CD14-positive monocyte (primary cell): Measurements from ENCODE around the gene CD55. TPM values are rescaled to one million over a fixed set of nuclear protein-coding genes. Genes with fewer than 3 reads are reported as not detected.

Source experiments
- DNase-seq, 3 donors: peaks; one replicate each; pipeline ENCODE4 v3.0.0-alpha.2; 2011 to 2022
- H2AFZ ChIP-seq: 2 replicates; pipeline ENCODE4 v1.6.0; 2012; ENCODE audit warnings: mild to moderate bottlenecking, low read depth, low read length, inconsistent platforms; ENCODE audit not compliant: insufficient read depth, poor library complexity, severe bottlenecking
- H3K27ac ChIP-seq, 2 donors: 1 replicate in 1 of 2; 2 replicates in 1 of 2; pipeline ENCODE4 v1.5.1; 2012 to 2013; ENCODE audit warnings: low read length in 2 of 2, control low read depth in 1 of 2, inconsistent platforms in 1 of 2, low read depth in 1 of 2, mild to moderate bottlenecking in 1 of 2
- H3K27me3 ChIP-seq, 2 donors: one replicate each; pipeline versions ENCODE4 v1.6.0 to v1.6.1; 2011 to 2013; ENCODE audit warnings: low read length in 2 of 2; ENCODE audit not compliant: control insufficient read depth in 2 of 2, insufficient read depth in 2 of 2
- H3K36me3 ChIP-seq, 2 donors: replicated peaks in 1 of 2; 1 replicate in 1 of 2; 2 replicates in 1 of 2; pipeline versions ENCODE4 v1.5.1 to v1.6.1; 2012 to 2013; ENCODE audit warnings: low read length in 2 of 2, control low read depth in 1 of 2, inconsistent platforms in 1 of 2, mild to moderate bottlenecking in 1 of 2; ENCODE audit not compliant: insufficient read depth in 2 of 2, control insufficient read depth in 1 of 2
- H3K4me1 ChIP-seq, 2 donors: 1 replicate in 1 of 2; 2 replicates in 1 of 2; pipeline versions ENCODE4 v1.5.1 to v1.6.1; 2012 to 2013; ENCODE audit warnings: low read length in 2 of 2, control low read depth in 1 of 2, inconsistent platforms in 1 of 2, mild to moderate bottlenecking in 1 of 2, moderate library complexity in 1 of 2; ENCODE audit not compliant: insufficient read depth in 2 of 2, control insufficient read depth in 1 of 2
- H3K4me2 ChIP-seq: replicated peaks from 2 replicates; pipeline ENCODE3; 2012; ENCODE audit warnings: low read length, moderate library complexity, mild to moderate bottlenecking; ENCODE audit not compliant: poor library complexity, severe bottlenecking; ENCODE audit errors: extremely low read depth
- H3K4me3 ChIP-seq, 3 experiments: fragments of 200-600 bp in 1 of 3; sonication (generic) in 1 of 3; replicated peaks in 1 of 3; 1 replicate in 2 of 3; 2 replicates in 1 of 3; pipeline ENCODE4 v1.5.1; 2011 to 2013; ENCODE audit warnings: low read length in 3 of 3, mild to moderate bottlenecking in 3 of 3, control low read depth in 2 of 3, low read depth in 2 of 3, inconsistent platforms in 1 of 3, moderate library complexity in 1 of 3
- H3K79me2 ChIP-seq: 2 replicates; pipeline ENCODE4 v1.6.0; 2012; ENCODE audit warnings: mild to moderate bottlenecking, control low read depth, inconsistent platforms, low read length, moderate library complexity; ENCODE audit not compliant: insufficient read depth
- H3K9ac ChIP-seq: 2 replicates; pipeline ENCODE4 v1.6.0; 2017; ENCODE audit warnings: low read length, mild to moderate bottlenecking; ENCODE audit not compliant: insufficient read depth, poor library complexity, severe bottlenecking
- H3K9me3 ChIP-seq, 2 donors: replicated peaks in 1 of 2; 1 replicate in 1 of 2; 2 replicates in 1 of 2; pipeline versions ENCODE4 v1.5.1 to v1.6.1; 2012 to 2013; ENCODE audit warnings: low read length in 2 of 2, control low read depth in 1 of 2; ENCODE audit not compliant: control insufficient read depth in 1 of 2, insufficient read depth in 1 of 2
- H4K20me1 ChIP-seq: 2 replicates; pipeline ENCODE4 v1.6.0; 2012; ENCODE audit warnings: mild to moderate bottlenecking, low read length, control low read depth, moderate library complexity; ENCODE audit not compliant: insufficient read depth
- H3K27ac Mint-ChIP-seq, 7 donors: one replicate each; pipeline ENCODE4 v1.8.0; 2020; ENCODE audit warnings: mild to moderate bottlenecking in 7 of 7, mixed read lengths in 7 of 7, moderate library complexity in 6 of 7, inconsistent platforms in 2 of 7
- H3K27me3 Mint-ChIP-seq, 3 donors: one replicate each; pipeline ENCODE4 v1.8.0; 2021 to 2022; ENCODE audit warnings: low read depth in 3 of 3, mild to moderate bottlenecking in 3 of 3, mixed read lengths in 3 of 3, moderate library complexity in 3 of 3, inconsistent platforms in 1 of 3
- H3K36me3 Mint-ChIP-seq, 2 donors: one replicate each; pipeline ENCODE4 v1.8.0; 2020; ENCODE audit warnings: mixed read lengths in 2 of 2, inconsistent platforms in 1 of 2, mild to moderate bottlenecking in 1 of 2
- H3K4me1 Mint-ChIP-seq: one replicate; pipeline ENCODE4 v1.8.0; 2020; ENCODE audit warnings: mild to moderate bottlenecking, mixed read lengths
- H3K4me3 Mint-ChIP-seq, 2 donors: one replicate each; pipeline ENCODE4 v1.8.0; 2020; ENCODE audit warnings: mild to moderate bottlenecking in 2 of 2, mixed read lengths in 2 of 2, moderate library complexity in 1 of 2
- H3K9me3 Mint-ChIP-seq, 7 donors: one replicate each; pipeline ENCODE4 v1.8.0; 2020 to 2022; ENCODE audit warnings: mixed read lengths in 7 of 7, mild to moderate bottlenecking in 6 of 7, moderate library complexity in 6 of 7, inconsistent platforms in 2 of 7
- WGBS: methylation state at CpG from one replicate; pipeline ENCODE4 v1.1.5; 2013; ENCODE audit warnings: missing lambda C conversion rate; ENCODE audit not compliant: insufficient coverage; 5-methylcytosine and 5-hydroxymethylcytosine counted together
- intact Hi-C, 2 donors: fragments of 100-400 bp; cut with micrococcal nuclease; formaldehyde crosslinking; loops; one replicate each; pipeline versions ENCODE4 v1.15.0 to v1.15.1; 2023
- polyA plus RNA-seq, 3 donors: library from polyadenylated mRNA; depleted of rRNA in 1 of 3; unstranded in 2 of 3; stranded (reverse) in 1 of 3; fragments of 300-500 nt in 2 of 3; fragments of >200 nt in 1 of 3; fragmentation: Illumina TruSeq in 2 of 3; gene quantifications; 1 replicate in 2 of 3; 2 replicates in 1 of 3; pipeline ENCODE4 v1.2.3, GENCODE V29; 2012 to 2021
- TF ChIP-seq, protein P1 (sequence below): fragments of 200-600 bp; IDR thresholded peaks from one replicate; pipeline ENCODE4 v1.8.0; 2022; ENCODE audit warnings: antibody characterized with exemption, mild to moderate bottlenecking

CD55 gene
- polyA plus RNA-seq, 3 donors: 171 to 221 (median 182) TPM

DNA sequence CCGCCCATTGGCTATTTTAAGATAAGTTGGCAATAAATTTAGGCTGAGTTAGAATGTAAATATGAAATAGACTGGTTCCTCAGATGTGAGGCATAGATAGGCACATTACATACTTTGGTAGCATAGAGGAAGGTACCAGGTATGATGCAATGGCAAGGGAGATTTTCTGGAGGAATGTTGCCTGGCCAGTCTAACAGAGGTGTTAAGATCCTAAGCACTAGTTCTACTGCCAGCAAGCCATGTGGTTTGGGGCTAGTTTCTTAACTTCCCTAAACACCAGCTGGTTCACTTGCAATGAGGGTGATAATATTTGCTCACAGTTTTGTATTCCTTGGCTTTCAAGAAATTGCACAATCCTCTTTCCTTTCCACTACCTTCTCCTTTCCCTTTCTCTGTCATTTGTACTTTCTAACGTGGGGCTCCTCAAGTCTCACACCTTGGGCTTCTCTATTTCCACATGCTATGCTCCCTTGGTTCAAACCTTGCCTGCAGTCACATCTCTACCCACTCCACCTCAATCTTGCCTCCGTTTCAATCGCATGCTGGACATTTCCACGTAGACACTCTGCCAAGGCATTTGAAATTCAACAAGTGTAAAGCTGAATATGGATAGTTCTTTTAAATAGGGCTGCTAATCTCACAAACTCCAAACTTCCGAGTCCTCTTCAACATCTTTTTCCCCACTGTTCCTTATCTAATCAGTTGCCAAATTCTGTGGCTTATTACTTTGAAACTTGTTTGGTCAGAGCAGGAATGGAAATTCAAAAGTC lies 4.7 kb upstream of the CD55 start:
- peak overlapping the region; percentile 84 to 97 (median 94) for H3K27ac Mint-ChIP-seq
- Histone ChIP-seq H3K9me3 (no peaks in the 10 kb centered on the region), H3K4me2 (peak overlapping the region; percentile 54), H3K36me3 (no peaks in the 10 kb centered on the region), H3K79me2 (peaks cover 2% of the 10 kb centered on the region), H3K4me1 (peaks cover 77 to 78% of the 10 kb centered on the region in 2 donors), H2AFZ (no peak overlapping the region), H3K27ac (peak overlapping the region; percentile 31 to 76), H3K9ac (peak overlapping the region; percentile 25), H4K20me1 (peaks cover 3% of the 10 kb centered on the region), H3K27me3 (no peaks in the 10 kb centered on the region), H3K4me3 (peak overlapping the region in 1 of 3 experiments; percentile 51)
- H3K4me3 Mint-ChIP-seq: peak overlapping the region in 1 of 2 donors; percentile 71
- H3K36me3 Mint-ChIP-seq: no peaks in the 10 kb centered on the region
- peak; percentile 61 to 93 (median 89) for DNase-seq
- intact Hi-C loops: loop anchor here (5.0 to 10.0 kb wide), 3 partner anchors 90 to 232 kb away; partner anchors contain the start of gene C4BPB (in 1 of the 2)
- H3K9me3 Mint-ChIP-seq: no peaks in the 10 kb centered on the region
- peaks cover 81% of the 10 kb centered on the region for H3K4me1 Mint-ChIP-seq
- H3K27me3 Mint-ChIP-seq: peaks cover 0 to 1% (median 0%) of the 10 kb centered on the region in 3 donors
- 0% methylated on average over 1 of the region's 6 CpGs for WGBS
- TF ChIP-seq, protein P1, sequence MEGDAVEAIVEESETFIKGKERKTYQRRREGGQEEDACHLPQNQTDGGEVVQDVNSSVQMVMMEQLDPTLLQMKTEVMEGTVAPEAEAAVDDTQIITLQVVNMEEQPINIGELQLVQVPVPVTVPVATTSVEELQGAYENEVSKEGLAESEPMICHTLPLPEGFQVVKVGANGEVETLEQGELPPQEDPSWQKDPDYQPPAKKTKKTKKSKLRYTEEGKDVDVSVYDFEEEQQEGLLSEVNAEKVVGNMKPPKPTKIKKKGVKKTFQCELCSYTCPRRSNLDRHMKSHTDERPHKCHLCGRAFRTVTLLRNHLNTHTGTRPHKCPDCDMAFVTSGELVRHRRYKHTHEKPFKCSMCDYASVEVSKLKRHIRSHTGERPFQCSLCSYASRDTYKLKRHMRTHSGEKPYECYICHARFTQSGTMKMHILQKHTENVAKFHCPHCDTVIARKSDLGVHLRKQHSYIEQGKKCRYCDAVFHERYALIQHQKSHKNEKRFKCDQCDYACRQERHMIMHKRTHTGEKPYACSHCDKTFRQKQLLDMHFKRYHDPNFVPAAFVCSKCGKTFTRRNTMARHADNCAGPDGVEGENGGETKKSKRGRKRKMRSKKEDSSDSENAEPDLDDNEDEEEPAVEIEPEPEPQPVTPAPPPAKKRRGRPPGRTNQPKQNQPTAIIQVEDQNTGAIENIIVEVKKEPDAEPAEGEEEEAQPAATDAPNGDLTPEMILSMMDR: no peak

DNA sequence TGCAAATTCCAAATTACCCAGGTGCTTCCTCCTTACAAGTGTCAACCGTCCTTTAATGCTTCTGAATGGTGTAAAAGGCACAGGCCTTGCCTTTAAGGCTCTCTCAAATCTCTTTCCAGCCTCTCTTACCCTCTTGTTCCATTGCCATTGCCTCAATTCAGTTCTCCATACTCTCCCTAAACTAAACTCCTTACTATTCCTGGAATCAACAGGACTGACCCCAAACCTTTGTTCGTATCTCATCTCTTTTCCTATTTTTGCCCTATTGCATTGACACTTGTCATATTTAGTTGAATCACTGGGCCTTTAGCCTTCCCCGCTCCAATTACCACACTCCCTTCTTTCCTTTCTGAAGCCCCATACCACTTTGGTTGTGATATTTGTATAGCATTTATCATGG lies 3.9 kb upstream of the CD55 start:
- H3K27ac ChIP-seq: peak overlapping the region in 1 of 2 donors; percentile 76
- TF ChIP-seq, protein P1: no peak
- Mint-ChIP-seq H3K9me3 (no peaks in the 10 kb centered on the region), H3K36me3 (peaks cover 5% of the 10 kb centered on the region in 2 donors), H3K27me3 (peaks cover 0 to 2% (median 1%) of the 10 kb centered on the region in 3 donors), H3K27ac (peak overlapping the region; percentile 77 to 100 (median 92)), H3K4me1 (peaks cover 73% of the 10 kb centered on the region), H3K4me3 (no peak overlapping the region)
- H3K4me2 ChIP-seq: no peak overlapping the region
- H3K36me3 ChIP-seq: peaks cover 1 to 4% of the 10 kb centered on the region in 2 donors
- H3K79me2 ChIP-seq: peaks cover 10% of the 10 kb centered on the region
- no peak overlapping the region for H3K9ac ChIP-seq
- no peaks in the 10 kb centered on the region for H3K9me3 ChIP-seq
- no peaks in the 10 kb centered on the region for H3K27me3 ChIP-seq
- H3K4me3 ChIP-seq: no peak overlapping the region
- no peak overlapping the region for H2AFZ ChIP-seq
- peaks cover 11% of the 10 kb centered on the region for H4K20me1 ChIP-seq
- intact Hi-C loops: loop anchor here (5.0 to 10.0 kb wide), 3 partner anchors 90 to 233 kb away; partner anchors contain the start of gene C4BPB (in 1 of the 2)
- 72% methylated on average over 2 of the region's 3 CpGs for WGBS
- no peak for DNase-seq
- H3K4me1 ChIP-seq: peaks cover 69 to 70% of the 10 kb centered on the region in 2 donors
